ENCODE measurements around the gene GRK1. TPM values are rescaled to one million over a fixed set of nuclear protein-coding genes. Genes with fewer than 3 reads are reported as not detected.

GRK1 gene
- total RNA-seq, 1 donor from 2014 or later, result 0.06 TPM

- no peak for DNase-seq (ENCODE audit: low read depth)
- TF ChIP-seq, protein P1, sequence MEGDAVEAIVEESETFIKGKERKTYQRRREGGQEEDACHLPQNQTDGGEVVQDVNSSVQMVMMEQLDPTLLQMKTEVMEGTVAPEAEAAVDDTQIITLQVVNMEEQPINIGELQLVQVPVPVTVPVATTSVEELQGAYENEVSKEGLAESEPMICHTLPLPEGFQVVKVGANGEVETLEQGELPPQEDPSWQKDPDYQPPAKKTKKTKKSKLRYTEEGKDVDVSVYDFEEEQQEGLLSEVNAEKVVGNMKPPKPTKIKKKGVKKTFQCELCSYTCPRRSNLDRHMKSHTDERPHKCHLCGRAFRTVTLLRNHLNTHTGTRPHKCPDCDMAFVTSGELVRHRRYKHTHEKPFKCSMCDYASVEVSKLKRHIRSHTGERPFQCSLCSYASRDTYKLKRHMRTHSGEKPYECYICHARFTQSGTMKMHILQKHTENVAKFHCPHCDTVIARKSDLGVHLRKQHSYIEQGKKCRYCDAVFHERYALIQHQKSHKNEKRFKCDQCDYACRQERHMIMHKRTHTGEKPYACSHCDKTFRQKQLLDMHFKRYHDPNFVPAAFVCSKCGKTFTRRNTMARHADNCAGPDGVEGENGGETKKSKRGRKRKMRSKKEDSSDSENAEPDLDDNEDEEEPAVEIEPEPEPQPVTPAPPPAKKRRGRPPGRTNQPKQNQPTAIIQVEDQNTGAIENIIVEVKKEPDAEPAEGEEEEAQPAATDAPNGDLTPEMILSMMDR (conservative IDR thresholded peaks at IDR 0.05; ENCODE audit: low read depth, low read length), result no peak
- no peak overlapping the region for H3K4me3 ChIP-seq (ENCODE audit: low read depth, low read length)
Observed at GRCh38 chr13:113776231-113777125, 109.5 kb downstream of the GRK1 start.

DNA sequence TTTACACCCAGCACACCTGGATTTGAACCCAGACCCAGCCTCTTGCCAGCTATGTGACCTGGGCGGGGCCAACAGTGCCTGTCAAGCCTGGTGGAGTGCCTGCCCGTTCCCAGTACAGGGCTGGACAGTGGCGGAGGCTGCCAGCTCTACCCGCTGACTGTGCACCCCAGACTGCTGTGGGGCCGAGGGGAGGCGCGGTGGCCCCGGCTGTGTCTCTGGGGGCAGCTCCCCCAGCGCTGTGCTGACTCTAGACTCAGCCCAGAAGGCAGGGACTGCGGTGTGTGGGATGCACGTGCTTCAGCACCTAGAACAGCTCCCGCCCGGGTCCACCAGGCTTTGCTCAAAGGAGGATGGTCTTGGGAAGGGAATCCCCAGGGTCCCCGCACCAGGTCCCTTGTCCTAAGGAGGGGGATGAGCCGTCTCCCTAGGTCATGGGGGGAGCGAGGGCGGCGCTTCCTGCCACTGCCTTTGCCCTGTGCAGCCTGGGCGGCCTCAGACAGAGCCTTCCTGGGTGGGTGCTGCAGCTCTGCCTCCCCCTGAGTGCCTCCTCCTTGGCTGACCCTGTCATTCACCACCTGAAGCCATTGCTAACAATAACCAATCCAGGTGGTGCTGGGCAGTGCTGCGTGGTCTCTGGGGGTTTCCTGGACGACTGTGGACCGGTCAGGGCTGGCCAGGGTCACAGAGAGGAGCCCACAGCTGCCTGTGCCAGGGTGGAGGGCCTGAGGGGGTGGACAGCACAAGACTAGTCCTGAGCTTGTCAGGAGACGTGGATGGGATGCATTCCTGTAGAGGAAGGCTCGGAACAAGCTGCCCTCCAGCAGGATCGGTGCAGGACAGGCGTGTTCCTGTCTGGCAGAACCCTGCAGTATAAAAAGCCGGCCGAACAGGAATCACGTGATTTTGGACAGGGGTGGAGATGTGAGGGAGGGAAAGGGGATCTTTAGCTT is 110.6 kb downstream of the GRK1 start:
- no peak for DNase-seq (ENCODE audit: low read depth)
- H3K4me3 ChIP-seq (ENCODE audit: low read depth, low read length), result no peak overlapping the region
- TF ChIP-seq, protein P1 (conservative IDR thresholded peaks at IDR 0.05; ENCODE audit: low read depth, low read length), result no peak

DNA sequence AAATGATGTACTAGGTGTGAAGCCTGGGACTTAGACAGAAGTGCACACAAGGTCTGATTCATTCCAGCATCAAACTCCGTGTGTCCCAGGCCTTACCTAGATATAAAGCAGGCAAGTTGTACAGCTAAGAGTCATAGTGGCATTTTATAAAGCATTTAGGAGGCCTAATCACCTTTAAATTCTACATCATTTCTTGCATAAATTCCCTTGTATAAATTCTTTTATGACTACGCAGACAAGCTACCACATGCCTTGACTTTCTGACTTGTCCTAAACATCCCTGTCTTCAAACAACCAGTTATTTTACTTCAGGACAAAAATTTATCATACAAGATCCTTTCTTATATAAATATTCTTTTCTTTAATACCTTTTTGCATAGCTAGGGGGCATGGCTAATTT is 114.6 kb downstream of the GRK1 start:
- DNase-seq (ENCODE audit: low read depth), result no peak
- TF ChIP-seq, protein P1 (conservative IDR thresholded peaks at IDR 0.05; ENCODE audit: low read depth, low read length), result peak; percentile 5
- no peak overlapping the region for H3K4me3 ChIP-seq (ENCODE audit: low read depth, low read length)

- DNase-seq (ENCODE audit: low read depth), result no peak
- no peak overlapping the region for H3K4me3 ChIP-seq (ENCODE audit: low read depth, low read length)
- TF ChIP-seq, protein P1 (conservative IDR thresholded peaks at IDR 0.05; ENCODE audit: low read depth, low read length), result no peak
Observed at GRCh38 chr13:113782472-113782871, 115.5 kb downstream of the GRK1 start.

- DNase-seq (ENCODE audit: low read depth), result no peak
- no peak overlapping the region for H3K4me3 ChIP-seq (ENCODE audit: low read depth, low read length)
- TF ChIP-seq, protein P1 (conservative IDR thresholded peaks at IDR 0.05; ENCODE audit: low read depth, low read length), result no peak
Observed at GRCh38 chr13:113783200-113783881, 116.3 kb downstream of the GRK1 start.

DNA sequence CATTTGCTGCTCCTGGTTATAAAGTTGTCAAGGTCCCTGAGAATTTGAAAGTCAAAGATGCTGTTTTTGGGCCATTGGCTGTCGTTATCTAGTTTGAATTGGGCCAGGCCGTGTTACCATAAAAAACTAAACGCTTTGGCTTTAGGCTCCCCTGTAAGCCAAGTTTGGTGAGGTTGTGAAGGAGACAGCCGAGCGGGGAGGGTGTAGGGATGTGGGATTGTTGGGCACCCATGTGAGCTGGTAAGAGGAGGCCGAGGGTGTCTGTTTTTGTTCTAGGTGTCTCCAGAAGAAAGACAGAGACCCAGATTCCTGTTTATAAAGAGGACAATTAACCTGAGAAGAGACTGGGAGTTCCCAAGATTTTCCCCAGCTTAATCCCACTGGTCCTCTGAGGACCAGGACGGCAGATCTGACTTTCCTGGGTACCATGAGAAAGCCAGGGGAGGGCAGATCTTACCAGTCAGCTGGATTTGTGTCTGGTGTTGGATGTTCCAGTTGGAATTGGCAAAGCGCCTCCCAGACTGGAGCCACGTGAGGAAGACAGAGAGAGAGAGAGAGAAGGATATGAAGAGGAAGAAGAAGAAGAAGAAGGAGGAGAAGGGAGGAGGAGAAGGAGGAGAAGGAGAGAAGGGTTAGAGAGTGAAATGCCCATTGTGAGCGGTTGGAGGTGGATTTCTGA is 117.1 kb downstream of the GRK1 start:
- no peak overlapping the region for H3K4me3 ChIP-seq (ENCODE audit: low read depth, low read length)
- TF ChIP-seq, protein P1 (conservative IDR thresholded peaks at IDR 0.05; ENCODE audit: low read depth, low read length), result no peak
- DNase-seq (ENCODE audit: low read depth), result no peak
